ENCODE measurements around the gene DLG2. TPM values are rescaled to one million over a fixed set of nuclear protein-coding genes. Genes with fewer than 3 reads are reported as not detected.
A peak's percentile ranks its signal among the peaks of the same experiment; 100 is the strongest.

Gene DLG2
- total and polyA plus RNA-seq, 11 donors: 2.4 to 13.9 (median 7.1) TPM

DNA sequence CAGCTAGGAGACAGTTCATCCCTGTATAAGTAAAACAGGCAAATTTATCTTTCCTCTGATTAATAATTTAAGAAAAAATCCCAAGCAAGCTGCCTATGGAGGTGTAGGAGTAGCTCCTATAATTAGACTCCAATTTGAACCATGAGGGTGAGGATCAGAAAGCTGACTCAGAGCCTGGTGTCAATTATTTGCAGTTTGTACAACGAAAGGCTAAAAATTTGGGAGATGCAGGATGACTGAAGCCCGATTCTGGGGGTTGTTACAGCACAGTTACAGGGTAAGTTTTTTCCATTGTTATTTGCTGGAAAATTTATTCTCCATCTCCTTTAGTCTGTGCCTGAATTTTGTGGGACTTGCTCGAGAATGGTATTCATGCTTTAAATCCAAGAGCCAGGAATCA is 1981.6 kb downstream of the DLG2 start:
- TF ChIP-seq POLR2A (IDR thresholded peaks at IDR 0.05) (no peak), CTCF (IDR thresholded peaks at IDR 0.05) (no peak)
- Histone ChIP-seq H3K27ac (no peak overlapping the region), H3K4me1 (peaks cover 0 to 13% (median 0%) of the 10 kb centered on the region in 12 donors), H3K4me3 (no peak overlapping the region), H3K27me3 (no peaks in the 10 kb centered on the region), H3K36me3 (no peaks in the 10 kb centered on the region), H3K9me3 (no peaks in the 10 kb centered on the region)
- intact Hi-C loops (cut with DNase I): loop anchor here in 1 of 10 donors (10.0 kb wide), 1 partner anchor 79 kb away; no protein-coding TSS in a partner anchor
- no peak for ATAC-seq
- no peak for DNase-seq
- 78 to 84% (median 80%) methylated on average over 3 of the region's 3 CpGs for WGBS, 4 donors

GRCh38 chr11:83643115-83643514 is 1984.0 kb downstream of the DLG2 start:
- intact Hi-C loops (cut with DNase I): loop anchor here in 1 of 10 donors (10.0 kb wide), 1 partner anchor 82 kb away; no protein-coding TSS in a partner anchor
- DNase-seq: no peak
- 84 to 92% (median 90%) methylated on average over 1 of the region's 1 CpG for WGBS, 4 donors
- Histone ChIP-seq H3K4me1 (peaks cover 0 to 13% (median 0%) of the 10 kb centered on the region in 12 donors), H3K36me3 (no peaks in the 10 kb centered on the region), H3K27ac (no peak overlapping the region), H3K27me3 (no peaks in the 10 kb centered on the region), H3K9me3 (no peaks in the 10 kb centered on the region), H3K4me3 (no peak overlapping the region)
- no peak for ATAC-seq
- TF ChIP-seq POLR2A (IDR thresholded peaks at IDR 0.05): no peak
- no peak for TF ChIP-seq CTCF (IDR thresholded peaks at IDR 0.05)

- no peak for TF ChIP-seq POLR2A (IDR thresholded peaks at IDR 0.05)
- no peak for TF ChIP-seq CTCF (IDR thresholded peaks at IDR 0.05)
- peaks cover 0 to 13% (median 0%) of the 10 kb centered on the region in 12 donors for H3K4me1 ChIP-seq
- ATAC-seq: no peak
- no peaks in the 10 kb centered on the region for H3K9me3 ChIP-seq
- no peaks in the 10 kb centered on the region for H3K27me3 ChIP-seq
- H3K36me3 ChIP-seq: no peaks in the 10 kb centered on the region
- intact Hi-C loops (cut with DNase I): loop anchor here in 1 of 10 donors (10.0 kb wide), 1 partner anchor 82 kb away; no protein-coding TSS in a partner anchor
- no peak overlapping the region for H3K27ac ChIP-seq
- no peak overlapping the region for H3K4me3 ChIP-seq
- DNase-seq: no peak
Measured at GRCh38 chr11:83642500-83642899, 1984.6 kb downstream of the DLG2 start.

GRCh38 chr11:83641511-83641910 is 1985.6 kb downstream of the DLG2 start:
- TF ChIP-seq POLR2A (IDR thresholded peaks at IDR 0.05) (no peak), CTCF (IDR thresholded peaks at IDR 0.05) (no peak)
- 9 to 22% (median 16%) methylated on average over 7 of the region's 7 CpGs for WGBS, 4 donors
- Histone ChIP-seq H3K27ac (peak overlapping the region in 4 of 12 donors; percentile 3 to 39 (median 26)), H3K27me3 (no peaks in the 10 kb centered on the region), H3K36me3 (no peaks in the 10 kb centered on the region), H3K4me3 (no peak overlapping the region), H3K9me3 (no peaks in the 10 kb centered on the region), H3K4me1 (peaks cover 0 to 13% (median 0%) of the 10 kb centered on the region in 12 donors)
- peak in 4 of 5 donors; percentile 31 to 69 (median 56) for DNase-seq
- intact Hi-C loops (cut with DNase I): loop anchor here in 1 of 10 donors (10.0 kb wide), 1 partner anchor 83 kb away; no protein-coding TSS in a partner anchor
- peak; percentile 37 to 98 (median 98) for ATAC-seq
